HepG2 (cell line): Measurements from ENCODE around the gene KIF2C. TPM values are rescaled to one million over a fixed set of nuclear protein-coding genes. Genes with fewer than 3 reads are reported as not detected.

Source experiments
- ADNP ChIP-seq: sonication (generic); formaldehyde crosslinking; IDR thresholded peaks from 2 replicates; pipeline ENCODE4 v1.4.0; 2020; ENCODE audit warnings: missing genetic modification reagents
- CBX5 ChIP-seq: sonication (generic); formaldehyde crosslinking; IDR thresholded peaks from 2 replicates; pipeline ENCODE4 v1.4.0; 2020; ENCODE audit warnings: missing genetic modification reagents, borderline replicate concordance
- GLI4 ChIP-seq: sonication (generic); formaldehyde crosslinking; IDR thresholded peaks from 2 replicates; pipeline ENCODE4 v1.5.1; 2020; ENCODE audit warnings: missing genetic modification reagents, mild to moderate bottlenecking, moderate library complexity, borderline replicate concordance
- HCFC1 ChIP-seq: fragments of 150-350 bp; IDR thresholded peaks from 2 replicates; pipeline ENCODE4 v1.6.1; 2014; ENCODE audit warnings: low read depth, low read length
- KLF6 ChIP-seq: IDR thresholded peaks from 2 replicates; pipeline ENCODE4 v1.8.0; 2016; ENCODE audit warnings: missing biosample characterization, missing genetic modification reagents
- LCORL ChIP-seq, 2 experiments: fragments of 450-650 bp in 1 of 2; sonication (generic) in 1 of 2; formaldehyde crosslinking in 1 of 2; IDR thresholded peaks; 2 replicates each; pipeline versions ENCODE4 v1.5.0 to v1.6.1; 2017 to 2020; ENCODE audit warnings: antibody characterized with exemption in 1 of 2, missing genetic modification reagents in 1 of 2
- MIER2 ChIP-seq: IDR thresholded peaks from 2 replicates; pipeline ENCODE4 v1.6.1; 2016; ENCODE audit warnings: missing biosample characterization, missing genetic modification reagents
- SRF ChIP-seq: IDR thresholded peaks from 2 replicates; pipeline ENCODE4 v1.6.1; 2011; ENCODE audit warnings: mild to moderate bottlenecking, low read depth, low read length, moderate library complexity
- THYN1 ChIP-seq: sonication (generic); formaldehyde crosslinking; IDR thresholded peaks from 2 replicates; pipeline ENCODE4 v1.8.1; 2023; ENCODE audit warnings: low read depth, mild to moderate bottlenecking, moderate library complexity, missing genetic modification reagents, borderline replicate concordance
- ZFP82 ChIP-seq: sonication (generic); formaldehyde crosslinking; IDR thresholded peaks from 2 replicates; pipeline ENCODE4 v1.5.1; 2020; ENCODE audit warnings: mild to moderate bottlenecking, missing genetic modification reagents, borderline replicate concordance
- ZFY ChIP-seq: sonication (generic); formaldehyde crosslinking; IDR thresholded peaks from 2 replicates; pipeline ENCODE4 v1.4.0; 2020; ENCODE audit warnings: missing genetic modification reagents
- ZNF207 ChIP-seq: fragments of 450-650 bp; IDR thresholded peaks from 2 replicates; pipeline ENCODE4 v1.6.1; 2016; ENCODE audit warnings: antibody characterized with exemption, borderline replicate concordance
- ZNF24 ChIP-seq: fragments of 450-650 bp; IDR thresholded peaks from 2 replicates; pipeline ENCODE4 v1.6.1; 2017; ENCODE audit warnings: antibody characterized with exemption, mild to moderate bottlenecking
- ZNF260 ChIP-seq: sonication (generic); formaldehyde crosslinking; IDR thresholded peaks from 2 replicates; pipeline ENCODE4 v1.4.0; 2020; ENCODE audit warnings: missing genetic modification reagents, low read depth, mild to moderate bottlenecking, borderline replicate concordance
- ZNF446 ChIP-seq: sonication (generic); formaldehyde crosslinking; IDR thresholded peaks from 2 replicates; pipeline ENCODE4 v1.5.0; 2020; ENCODE audit warnings: mild to moderate bottlenecking, missing genetic modification reagents
- polyA plus RNA-seq, 8 experiments: library from polyadenylated mRNA; depleted of rRNA in 3 of 8; stranded (reverse) in 7 of 8; unstranded in 1 of 8; fragments of >200 nt; fragmentation: Illumina TruSeq in 4 of 8; extraction: Trizol in 4 of 8; gene quantifications; 2 replicates each; pipeline versions ENCODE4 v1.2.1 to v1.2.3, GENCODE V29; 2011 to 2016; ENCODE audit warnings: low read depth in 4 of 8, missing spikeins in 1 of 8, mixed read lengths in 1 of 8; ENCODE audit not compliant: insufficient read depth in 1 of 8
- total RNA-seq, 5 experiments: library from RNA; depleted of rRNA; stranded (reverse); fragments of >200 nt; fragmentation: Illumina TruSeq; extraction: Trizol; gene quantifications; 2 replicates each; pipeline ENCODE4 v1.2.3, GENCODE V29; 2016; ENCODE audit warnings: low read depth in 1 of 5
- TF ChIP-seq, protein P1 (sequence below): sonication (generic); formaldehyde crosslinking; IDR thresholded peaks from 2 replicates; pipeline ENCODE4 v1.8.0; 2022; ENCODE audit warnings: missing genetic modification reagents, mild to moderate bottlenecking, inconsistent platforms, borderline replicate concordance
- TF ChIP-seq, protein P2 (sequence below): sonication (generic); formaldehyde crosslinking; IDR thresholded peaks from 2 replicates; pipeline ENCODE4 v1.9.0; 2021; ENCODE audit warnings: missing genetic modification reagents, mild to moderate bottlenecking, borderline replicate concordance
- TF ChIP-seq, protein P3 (sequence below): sonication (generic); formaldehyde crosslinking; IDR thresholded peaks from 2 replicates; pipeline ENCODE4 v1.5.0; 2020; ENCODE audit warnings: missing genetic modification reagents
- TF ChIP-seq, protein P4 (sequence below): sonication (generic); formaldehyde crosslinking; IDR thresholded peaks from 2 replicates; pipeline ENCODE4 v1.4.0; 2020; ENCODE audit warnings: mild to moderate bottlenecking, missing genetic modification reagents
- TF ChIP-seq, protein P5 (sequence below): sonication (generic); formaldehyde crosslinking; IDR thresholded peaks from 2 replicates; pipeline ENCODE4 v1.4.0; 2020; ENCODE audit warnings: low read depth, mild to moderate bottlenecking, missing genetic modification reagents
- TF ChIP-seq, protein P6 (sequence below): sonication (generic); formaldehyde crosslinking; IDR thresholded peaks from 2 replicates; pipeline ENCODE4 v1.8.0; 2022; ENCODE audit warnings: mild to moderate bottlenecking, missing genetic modification reagents, borderline replicate concordance

KIF2C gene
- total and polyA plus RNA-seq, 2 of the 13 experiments (the other 11 are each of a cell fraction or from before 2014, with no cell fraction given), result 29.7 to 53.7 TPM

DNA sequence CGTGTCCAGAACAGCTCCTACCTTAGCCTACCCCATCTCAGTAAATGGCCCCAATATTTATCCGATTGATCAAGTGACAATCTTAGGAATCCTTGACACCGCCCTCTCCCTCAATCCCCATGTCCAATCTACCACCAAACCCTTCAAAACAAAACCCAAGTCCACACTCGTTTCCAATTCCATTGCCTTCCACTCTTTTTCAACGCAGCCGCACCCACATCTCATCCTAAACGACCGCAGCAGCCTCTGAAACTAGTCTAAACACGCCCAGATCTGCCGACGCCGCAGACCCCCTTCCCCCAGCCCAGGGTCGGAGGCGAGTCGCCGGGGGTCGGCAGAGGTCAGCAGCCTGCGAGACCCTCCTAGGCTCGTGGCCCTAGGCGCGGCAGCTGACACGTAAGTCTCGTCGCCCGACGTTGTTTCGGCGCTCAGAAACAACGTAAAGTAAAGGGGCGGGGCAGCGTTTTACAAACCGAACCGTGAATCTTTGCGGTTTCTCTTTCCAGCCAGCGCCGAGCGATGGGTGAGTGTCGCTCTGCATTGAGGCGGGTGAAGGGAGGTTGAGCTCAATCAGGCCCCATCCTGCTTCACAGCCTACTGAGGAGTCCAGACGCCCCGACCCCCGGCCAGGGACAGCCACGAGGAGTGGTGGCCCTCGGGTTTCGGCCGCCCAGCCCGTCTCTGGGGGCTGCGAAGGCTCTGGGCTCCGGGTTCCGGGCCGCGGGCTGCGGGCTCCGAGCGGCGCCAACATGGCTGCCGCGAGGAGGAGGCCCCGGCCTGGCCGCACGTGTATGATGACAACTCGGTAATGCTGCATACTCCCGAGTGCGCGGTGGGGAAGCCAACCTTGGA is 35.7 kb downstream of the KIF2C start, which contains the start of gene RPS8 (continued):
- TF ChIP-seq ZNF446, result peak; percentile 87
- TF ChIP-seq ADNP (CRISPR knock-in tag), result no peak
- TF ChIP-seq, protein P1, sequence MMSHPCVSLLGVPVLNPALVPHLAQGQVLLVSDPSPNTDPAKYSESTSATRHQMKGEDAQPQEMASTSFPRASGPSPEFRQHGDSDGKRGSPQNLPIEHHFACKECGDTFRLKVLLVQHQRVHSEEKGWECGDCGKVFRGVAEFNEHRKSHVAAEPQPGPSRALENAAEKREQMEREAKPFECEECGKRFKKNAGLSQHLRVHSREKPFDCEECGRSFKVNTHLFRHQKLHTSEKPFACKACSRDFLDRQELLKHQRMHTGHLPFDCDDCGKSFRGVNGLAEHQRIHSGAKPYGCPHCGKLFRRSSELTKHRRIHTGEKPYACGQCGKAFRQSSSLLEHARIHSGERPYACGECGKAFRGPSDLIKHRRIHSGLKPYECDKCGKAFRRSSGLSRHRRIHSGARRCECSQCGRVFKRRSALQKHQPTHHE (CRISPR knock-in tag), result 0 out of 2 replicates have a peak, but pooled peaks have one; percentile 65
- TF ChIP-seq ZNF260 (CRISPR knock-in tag), result no peak
- TF ChIP-seq GLI4 (CRISPR knock-in tag), result no peak; the same call in 1 of the 2 replicates
- TF ChIP-seq, protein P2, sequence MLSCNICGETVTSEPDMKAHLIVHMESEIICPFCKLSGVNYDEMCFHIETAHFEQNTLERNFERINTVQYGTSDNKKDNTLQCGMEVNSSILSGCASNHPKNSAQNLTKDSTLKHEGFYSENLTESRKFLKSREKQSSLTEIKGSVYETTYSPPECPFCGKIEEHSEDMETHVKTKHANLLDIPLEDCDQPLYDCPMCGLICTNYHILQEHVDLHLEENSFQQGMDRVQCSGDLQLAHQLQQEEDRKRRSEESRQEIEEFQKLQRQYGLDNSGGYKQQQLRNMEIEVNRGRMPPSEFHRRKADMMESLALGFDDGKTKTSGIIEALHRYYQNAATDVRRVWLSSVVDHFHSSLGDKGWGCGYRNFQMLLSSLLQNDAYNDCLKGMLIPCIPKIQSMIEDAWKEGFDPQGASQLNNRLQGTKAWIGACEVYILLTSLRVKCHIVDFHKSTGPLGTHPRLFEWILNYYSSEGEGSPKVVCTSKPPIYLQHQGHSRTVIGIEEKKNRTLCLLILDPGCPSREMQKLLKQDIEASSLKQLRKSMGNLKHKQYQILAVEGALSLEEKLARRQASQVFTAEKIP (CRISPR knock-in tag), result no peak
- peak; percentile 82 for TF ChIP-seq SRF
- TF ChIP-seq, protein P3, sequence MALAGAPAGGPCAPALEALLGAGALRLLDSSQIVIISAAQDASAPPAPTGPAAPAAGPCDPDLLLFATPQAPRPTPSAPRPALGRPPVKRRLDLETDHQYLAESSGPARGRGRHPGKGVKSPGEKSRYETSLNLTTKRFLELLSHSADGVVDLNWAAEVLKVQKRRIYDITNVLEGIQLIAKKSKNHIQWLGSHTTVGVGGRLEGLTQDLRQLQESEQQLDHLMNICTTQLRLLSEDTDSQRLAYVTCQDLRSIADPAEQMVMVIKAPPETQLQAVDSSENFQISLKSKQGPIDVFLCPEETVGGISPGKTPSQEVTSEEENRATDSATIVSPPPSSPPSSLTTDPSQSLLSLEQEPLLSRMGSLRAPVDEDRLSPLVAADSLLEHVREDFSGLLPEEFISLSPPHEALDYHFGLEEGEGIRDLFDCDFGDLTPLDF (CRISPR knock-in tag), result peak; percentile 69
- no peak for TF ChIP-seq ZNF207
- TF ChIP-seq MIER2 (CRISPR knock-in tag), result no peak
- TF ChIP-seq ZFP82 (CRISPR knock-in tag), result peak; percentile 70; the same call in 1 of the 2 replicates
- TF ChIP-seq, protein P4, sequence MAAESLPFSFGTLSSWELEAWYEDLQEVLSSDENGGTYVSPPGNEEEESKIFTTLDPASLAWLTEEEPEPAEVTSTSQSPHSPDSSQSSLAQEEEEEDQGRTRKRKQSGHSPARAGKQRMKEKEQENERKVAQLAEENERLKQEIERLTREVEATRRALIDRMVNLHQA (CRISPR knock-in tag), result no peak
- peak; percentile 72 for TF ChIP-seq HCFC1
- TF ChIP-seq, protein P5, sequence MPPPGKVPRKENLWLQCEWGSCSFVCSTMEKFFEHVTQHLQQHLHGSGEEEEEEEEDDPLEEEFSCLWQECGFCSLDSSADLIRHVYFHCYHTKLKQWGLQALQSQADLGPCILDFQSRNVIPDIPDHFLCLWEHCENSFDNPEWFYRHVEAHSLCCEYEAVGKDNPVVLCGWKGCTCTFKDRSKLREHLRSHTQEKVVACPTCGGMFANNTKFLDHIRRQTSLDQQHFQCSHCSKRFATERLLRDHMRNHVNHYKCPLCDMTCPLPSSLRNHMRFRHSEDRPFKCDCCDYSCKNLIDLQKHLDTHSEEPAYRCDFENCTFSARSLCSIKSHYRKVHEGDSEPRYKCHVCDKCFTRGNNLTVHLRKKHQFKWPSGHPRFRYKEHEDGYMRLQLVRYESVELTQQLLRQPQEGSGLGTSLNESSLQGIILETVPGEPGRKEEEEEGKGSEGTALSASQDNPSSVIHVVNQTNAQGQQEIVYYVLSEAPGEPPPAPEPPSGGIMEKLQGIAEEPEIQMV (CRISPR knock-in tag), result no peak
- no peak for TF ChIP-seq THYN1
- TF ChIP-seq KLF6 (CRISPR knock-in tag), result peak; percentile 90
- TF ChIP-seq, protein P6, sequence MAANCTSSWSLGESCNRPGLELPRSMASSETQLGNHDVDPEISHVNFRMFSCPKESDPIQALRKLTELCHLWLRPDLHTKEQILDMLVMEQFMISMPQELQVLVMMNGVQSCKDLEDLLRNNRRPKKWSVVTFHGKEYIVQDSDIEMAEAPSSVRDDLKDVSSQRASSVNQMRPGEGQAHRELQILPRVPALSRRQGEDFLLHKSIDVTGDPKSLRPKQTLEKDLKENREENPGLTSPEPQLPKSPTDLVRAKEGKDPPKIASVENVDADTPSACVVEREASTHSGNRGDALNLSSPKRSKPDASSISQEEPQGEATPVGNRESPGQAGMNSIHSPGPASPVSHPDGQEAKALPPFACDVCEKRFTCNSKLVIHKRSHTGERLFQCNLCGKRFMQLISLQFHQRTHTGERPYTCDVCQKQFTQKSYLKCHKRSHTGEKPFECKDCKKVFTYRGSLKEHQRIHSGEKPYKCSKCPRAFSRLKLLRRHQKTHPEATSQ (CRISPR knock-in tag), result no peak
- peak; percentile 97 for TF ChIP-seq ZFY (CRISPR knock-in tag)
- TF ChIP-seq LCORL (IDR thresholded peaks at IDR 0.05), result no peak
- TF ChIP-seq LCORL (CRISPR knock-in tag; IDR thresholded peaks at IDR 0.05), result peak; percentile 61; the same call in 1 of the 2 replicates
- TF ChIP-seq ZNF24, result no peak
- TF ChIP-seq CBX5 (CRISPR knock-in tag), result peak; percentile 57; the same call in 1 of the 2 replicates
